K562 (cell line): ENCODE data around the gene MPRIP. TPM values are rescaled to one million over a fixed set of nuclear protein-coding genes. Genes with fewer than 3 reads are reported as not detected.

Source experiments
- CBX2 ChIP-seq: fragments of 200-600 bp; sonication (generic); IDR thresholded peaks from one replicate; pipeline ENCODE4 v1.6.1; 2012; ENCODE audit warnings: mild to moderate bottlenecking, low read length, inconsistent platforms; ENCODE audit not compliant: insufficient read depth, poor library complexity, severe bottlenecking
- DPF2 ChIP-seq: fragments of 450-650 bp; IDR thresholded peaks from 2 replicates; pipeline ENCODE4 v1.6.1; 2016
- ETS1 ChIP-seq: conservative IDR thresholded peaks from 2 replicates; pipeline ENCODE4 v1.6.1; 2011; ENCODE audit warnings: low read depth, mild to moderate bottlenecking, low read length; ENCODE audit not compliant: control insufficient read depth
- IRF2 ChIP-seq: sonication (generic); formaldehyde crosslinking; IDR thresholded peaks from 2 replicates; pipeline ENCODE4 v1.8.1; 2022; ENCODE audit warnings: mild to moderate bottlenecking, missing genetic modification reagents
- MAX ChIP-seq: sonication (generic); formaldehyde crosslinking; IDR thresholded peaks from 2 replicates; pipeline ENCODE4 v1.9.0; 2022; ENCODE audit warnings: mild to moderate bottlenecking, missing genetic modification reagents
- MYBL2 ChIP-seq, 2 experiments: fragments of 450-650 bp in 1 of 2; sonication (generic) in 1 of 2; formaldehyde crosslinking in 1 of 2; IDR thresholded peaks; 2 replicates each; pipeline versions ENCODE4 v1.6.1 to v1.8.1; 2017 to 2022; ENCODE audit warnings: borderline replicate concordance in 1 of 2, inconsistent platforms in 1 of 2, low read depth in 1 of 2, mild to moderate bottlenecking in 1 of 2, missing genetic modification reagents in 1 of 2, moderate library complexity in 1 of 2
- PHF8 ChIP-seq: fragments of 200-600 bp; sonication (generic); IDR thresholded peaks from 2 replicates; pipeline ENCODE4 v1.6.1; 2012; ENCODE audit warnings: mixed run types, mild to moderate bottlenecking, inconsistent platforms, low read length, moderate library complexity, borderline replicate concordance
- TEAD1 ChIP-seq, 2 experiments: fragments of 450-650 bp in 1 of 2; sonication (generic) in 1 of 2; formaldehyde crosslinking; IDR thresholded peaks; 2 replicates each; pipeline versions ENCODE4 v1.4.0 to v1.8.0; 2020 to 2022; ENCODE audit warnings: mild to moderate bottlenecking in 2 of 2, missing genetic modification reagents in 1 of 2
- THRA ChIP-seq: fragments of 450-650 bp; IDR thresholded peaks from 2 replicates; pipeline ENCODE4 v1.6.1; 2017; ENCODE audit warnings: mild to moderate bottlenecking, moderate library complexity
- ZNF280A ChIP-seq: fragments of 450-650 bp; IDR thresholded peaks from 2 replicates; pipeline ENCODE4 v1.6.1; 2018; ENCODE audit warnings: mild to moderate bottlenecking, low read depth; ENCODE audit not compliant: partially characterized antibody
- ZNF318 ChIP-seq, 2 experiments: fragments of 450-650 bp; IDR thresholded peaks; 2 replicates each; pipeline ENCODE4 v1.6.1; 2016; ENCODE audit warnings: mild to moderate bottlenecking in 2 of 2, borderline replicate concordance in 1 of 2, low read depth in 1 of 2, moderate library complexity in 1 of 2
- ZSCAN29 ChIP-seq: fragments of 450-650 bp; IDR thresholded peaks from 2 replicates; pipeline ENCODE4 v1.6.1; 2017
- polyA plus RNA-seq, 8 experiments: library from polyadenylated mRNA; depleted of rRNA in 4 of 8; stranded (reverse) in 5 of 8; unstranded in 3 of 8; fragments of >200 nt; fragmentation: Nextera tagmentation in 2 of 8; fragmentation: Illumina TruSeq in 1 of 8; extraction: Ambion mirVana in 2 of 8; extraction: Trizol in 1 of 8; gene quantifications; 2 replicates each; pipeline versions ENCODE4 v1.2.1 to v1.2.3, GENCODE V29; 2011 to 2014; ENCODE audit warnings: inconsistent platforms in 1 of 8, missing spikeins in 1 of 8
- total RNA-seq, 7 experiments: library from RNA; depleted of rRNA in 6 of 7; stranded (reverse); fragments of >200 nt in 6 of 7; fragmentation: Illumina TruSeq in 2 of 7; extraction: Trizol in 2 of 7; gene quantifications; 2 replicates each; pipeline versions ENCODE4 v1.2.1 to v1.2.3, GENCODE V29; 2011 to 2021; ENCODE audit warnings: low replicate concordance in 1 of 7

MPRIP gene
- total and polyA plus RNA-seq, 9 of the 15 experiments (the other 6 are each of a cell fraction or from before 2014, with no cell fraction given), result 10.0 to 72.6 (median 30.1) TPM

GRCh38 chr17:17041571-17042383 is 480 bp upstream of the MPRIP start (continued):
- TF ChIP-seq ZNF318 (IDR thresholded peaks at IDR 0.05; ENCODE audit: borderline replicate concordance in 1 of 2, low read depth in 1 of 2), result no peak
- TF ChIP-seq IRF2 (CRISPR knock-in tag), result no peak
- no peak for TF ChIP-seq TEAD1 (CRISPR knock-in tag; IDR thresholded peaks at IDR 0.05)
- TF ChIP-seq ZNF280A, result no peak
- TF ChIP-seq ZSCAN29, result no peak
- TF ChIP-seq ETS1, result no peak
- no peak for TF ChIP-seq THRA
- TF ChIP-seq CBX2, result no peak
- no peak for TF ChIP-seq MYBL2 (IDR thresholded peaks at IDR 0.05; ENCODE audit: low read depth)
- TF ChIP-seq MYBL2 (CRISPR knock-in tag; IDR thresholded peaks at IDR 0.05; ENCODE audit: borderline replicate concordance), result no peak
- peak; percentile 25; the same call in 1 of the 2 replicates for TF ChIP-seq DPF2
- no peak for TF ChIP-seq MAX
- 0 out of 2 replicates have a peak, but pooled peaks have one; percentile 12 for TF ChIP-seq PHF8
